Testis (tissue), 3 donors: ENCODE results near the gene C5. TPM values are rescaled to one million over a fixed set of nuclear protein-coding genes. Genes with fewer than 3 reads are reported as not detected.
A peak's percentile ranks its signal among the peaks of the same experiment; 100 is the strongest.

Experiments
- DNase-seq: peaks from one replicate; pipeline ENCODE4 v3.0.0-alpha.2; 2019
- H3K27ac ChIP-seq, 2 donors: fragments of 200-600 bp; sonication (generic); one replicate each; pipeline ENCODE4 v1.5.1; 2019
- H3K27me3 ChIP-seq: fragments of 200-600 bp; sonication (generic); one replicate; pipeline ENCODE4 v1.5.1; 2019
- H3K36me3 ChIP-seq: fragments of 200-600 bp; sonication (generic); one replicate; pipeline ENCODE4 v1.5.1; 2017; ENCODE audit warnings: low read depth; ENCODE audit errors: missing control alignments
- H3K4me1 ChIP-seq: fragments of 200-600 bp; sonication (generic); one replicate; pipeline ENCODE4 v1.5.1; 2019
- H3K4me3 ChIP-seq, 2 donors: fragments of 200-600 bp; sonication (generic); one replicate each; pipeline ENCODE4 v1.5.1; 2017 to 2019
- H3K9me3 ChIP-seq: fragments of 200-600 bp; sonication (generic); one replicate; pipeline ENCODE4 v1.5.1; 2017
- CTCF ChIP-seq, 3 experiments: fragments of 450-650 bp in 2 of 3; fragments of 200-600 bp in 1 of 3; sonication (generic) in 1 of 3; IDR thresholded peaks; one replicate each; pipeline ENCODE4 v1.5.1; 2016 to 2019; ENCODE audit warnings: antibody characterized with exemption in 3 of 3, mild to moderate bottlenecking in 2 of 3, moderate library complexity in 1 of 3
- POLR2A ChIP-seq: fragments of 450-650 bp; IDR thresholded peaks from one replicate; pipeline ENCODE4 v1.6.1; 2017; ENCODE audit warnings: antibody characterized with exemption, mild to moderate bottlenecking, moderate library complexity
- WGBS, 2 donors: methylation state at CpG; one replicate each; pipeline ENCODE4 v1.1.5; 2018; 5-methylcytosine and 5-hydroxymethylcytosine counted together
- intact Hi-C: fragments of 100-400 bp; cut with DNase I; formaldehyde crosslinking; loops from one replicate; pipeline ENCODE4 v1.15.1; 2023; ENCODE audit warnings: low total_unique reads
- polyA plus RNA-seq: library from polyadenylated mRNA; stranded (reverse); fragments of 350-450 nt; fragmentation: Illumina TruSeq; extraction: RNeasy Lipid Tissue Mini Kit (QIAGEN cat#74804); gene quantifications from one replicate; pipeline ENCODE4 v1.2.3, GENCODE V29; 2014; ENCODE audit warnings: low read depth, low replicate concordance; ENCODE audit not compliant: insufficient read depth
- total RNA-seq, 2 donors: library from RNA; depleted of rRNA; stranded (reverse); fragments of >200 nt; gene quantifications; one replicate each; pipeline ENCODE4 v1.2.3, GENCODE V29; 2016

C5 gene
- total and polyA plus RNA-seq, 3 donors from 2014 or later: 3.2 to 8.0 (median 5.1) TPM

- no peaks in the 10 kb centered on the region for H3K27me3 ChIP-seq
These were observed 17.6 kb upstream of the C5 start for GRCh38 chr9:121067640-121068039.

DNA sequence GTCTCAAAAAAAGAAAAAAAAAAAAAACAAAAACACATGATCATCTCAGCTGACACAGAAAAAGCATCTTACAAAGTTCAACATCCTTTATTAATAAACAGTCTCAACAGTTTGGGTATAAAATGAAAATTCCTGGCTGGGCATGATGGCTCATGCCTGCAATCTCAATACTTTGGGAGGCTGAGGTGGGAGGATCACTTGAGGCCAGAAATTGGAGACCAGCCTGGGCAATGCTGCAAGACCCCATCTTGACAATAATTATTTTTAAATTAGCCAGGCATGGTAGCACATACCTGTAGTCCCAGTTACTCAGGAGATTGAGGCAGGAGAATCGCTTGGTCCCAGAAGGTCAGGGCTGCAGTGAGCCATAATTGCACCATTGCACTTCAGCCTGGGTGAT is 16.8 kb upstream of the C5 start:
- Histone ChIP-seq H3K36me3 (no peaks in the 10 kb centered on the region), H3K9me3 (no peaks in the 10 kb centered on the region), H3K4me3 (no peak overlapping the region), H3K4me1 (no peaks in the 10 kb centered on the region), H3K27ac (no peak overlapping the region), H3K27me3 (no peaks in the 10 kb centered on the region)
- TF ChIP-seq CTCF (IDR thresholded peaks at IDR 0.05): no peak
- no peak for TF ChIP-seq POLR2A
- DNase-seq: no peak
- intact Hi-C loops: no loop called here
- 93 to 100% methylated on average over 1 of the region's 1 CpG for WGBS, 2 donors

More at GRCh38 chr9:121067640-121068039, 17.6 kb upstream of the C5 start:
- H3K36me3 ChIP-seq: no peaks in the 10 kb centered on the region
- no peak overlapping the region for H3K27ac ChIP-seq
- intact Hi-C loops: no loop called here
- 93% methylated on average over 2 of the region's 2 CpGs for WGBS, 2 donors
- TF ChIP-seq POLR2A: no peak
- TF ChIP-seq CTCF (IDR thresholded peaks at IDR 0.05): no peak
- no peaks in the 10 kb centered on the region for H3K4me1 ChIP-seq
- no peak overlapping the region for H3K4me3 ChIP-seq
- no peak for DNase-seq
- no peaks in the 10 kb centered on the region for H3K9me3 ChIP-seq

- Histone ChIP-seq H3K4me3 (no peak overlapping the region), H3K36me3 (no peaks in the 10 kb centered on the region), H3K27ac (no peak overlapping the region), H3K4me1 (no peaks in the 10 kb centered on the region), H3K9me3 (no peaks in the 10 kb centered on the region), H3K27me3 (no peaks in the 10 kb centered on the region)
- WGBS, 2 donors: 28 to 29% methylated on average over 6 of the region's 6 CpGs
- DNase-seq: peak; percentile 64
- intact Hi-C loops: no loop called here
- TF ChIP-seq POLR2A (no peak), CTCF (IDR thresholded peaks at IDR 0.05) (peak; percentile 70 to 72 (median 70))
These were observed 10.0 kb upstream of the C5 start for GRCh38 chr9:121059998-121060636.

DNA sequence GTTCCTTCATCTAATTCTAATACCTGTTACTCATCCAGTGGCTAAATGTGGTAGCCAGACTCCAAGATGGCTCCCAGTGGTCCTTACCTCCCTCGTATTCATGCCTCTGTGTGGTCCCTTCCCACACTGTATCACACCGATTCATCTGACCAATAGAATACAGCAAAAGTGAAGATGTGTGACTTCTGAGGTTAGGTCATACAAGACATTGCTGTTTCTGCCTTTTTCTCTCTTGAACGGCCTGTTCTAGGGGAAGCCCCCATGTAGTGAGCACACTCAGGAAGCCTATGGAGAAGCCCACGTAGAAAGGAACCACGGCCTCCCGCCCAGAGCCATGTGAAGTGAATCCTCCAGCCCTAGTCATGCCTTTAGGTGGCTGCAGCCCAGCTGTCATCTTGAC is 9.4 kb upstream of the C5 start:
- WGBS, 2 donors: 60 to 79% methylated on average over 6 of the region's 6 CpGs
- Histone ChIP-seq H3K36me3 (no peaks in the 10 kb centered on the region), H3K9me3 (no peaks in the 10 kb centered on the region), H3K4me3 (no peak overlapping the region), H3K4me1 (no peaks in the 10 kb centered on the region), H3K27ac (no peak overlapping the region), H3K27me3 (no peaks in the 10 kb centered on the region)
- DNase-seq: no peak
- TF ChIP-seq POLR2A (no peak), CTCF (IDR thresholded peaks at IDR 0.05) (no peak)
- intact Hi-C loops: no loop called here

DNA sequence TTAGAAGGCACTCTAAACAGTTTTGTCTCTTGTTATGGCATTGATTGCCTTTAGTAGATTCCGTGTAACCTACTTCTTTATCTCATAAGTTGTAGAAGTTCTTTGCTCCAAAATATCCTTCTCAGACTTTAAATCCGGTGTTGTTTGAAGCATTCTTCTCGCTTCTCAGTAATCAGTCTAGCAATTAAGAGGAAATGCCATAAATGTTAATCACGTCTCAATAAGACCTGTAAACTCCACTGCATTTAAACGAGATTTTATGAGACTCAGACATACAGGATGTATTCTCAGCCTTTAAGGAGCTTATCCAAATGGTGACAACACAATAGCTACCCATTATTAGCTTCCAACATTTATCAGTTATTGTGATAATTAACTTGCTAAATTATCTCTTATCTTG is 7.7 kb upstream of the C5 start:
- intact Hi-C loops: no loop called here
- Histone ChIP-seq H3K4me3 (no peak overlapping the region), H3K9me3 (no peaks in the 10 kb centered on the region), H3K27ac (no peak overlapping the region), H3K36me3 (no peaks in the 10 kb centered on the region), H3K4me1 (no peaks in the 10 kb centered on the region), H3K27me3 (no peaks in the 10 kb centered on the region)
- WGBS, 2 donors: 84 to 87% methylated on average over 5 of the region's 5 CpGs
- TF ChIP-seq POLR2A: no peak
- TF ChIP-seq CTCF (IDR thresholded peaks at IDR 0.05): no peak
- DNase-seq: no peak
